Tibial nerve (tissue), 4 donors: Measurements from ENCODE around the gene CCNY.

Experiments
- EP300 ChIP-seq, 2 donors: sonication (generic); formaldehyde crosslinking; IDR thresholded peaks; one replicate each; pipeline ENCODE4 v1.6.1; 2017; ENCODE audit warnings: antibody characterized with exemption in 2 of 2, mild to moderate bottlenecking in 1 of 2
- POLR2A ChIP-seq, 2 donors: fragments of 450-650 bp; IDR thresholded peaks; one replicate each; pipeline ENCODE4 v1.6.1; 2017; ENCODE audit warnings: antibody characterized with exemption in 2 of 2, mild to moderate bottlenecking in 2 of 2, moderate library complexity in 2 of 2
- TF ChIP-seq, protein P1 (sequence below), 5 experiments: fragments of 200-600 bp in 3 of 5; fragments of 450-650 bp in 2 of 5; sonication (generic) in 3 of 5; IDR thresholded peaks; one replicate each; pipeline ENCODE4 v1.5.1; 2016 to 2019; ENCODE audit warnings: antibody characterized with exemption in 5 of 5, mild to moderate bottlenecking in 3 of 5, moderate library complexity in 2 of 5

GRCh38 chr10:35347899-35348608 lies 11.7 kb downstream of the CCNY start:
- TF ChIP-seq, protein P1, sequence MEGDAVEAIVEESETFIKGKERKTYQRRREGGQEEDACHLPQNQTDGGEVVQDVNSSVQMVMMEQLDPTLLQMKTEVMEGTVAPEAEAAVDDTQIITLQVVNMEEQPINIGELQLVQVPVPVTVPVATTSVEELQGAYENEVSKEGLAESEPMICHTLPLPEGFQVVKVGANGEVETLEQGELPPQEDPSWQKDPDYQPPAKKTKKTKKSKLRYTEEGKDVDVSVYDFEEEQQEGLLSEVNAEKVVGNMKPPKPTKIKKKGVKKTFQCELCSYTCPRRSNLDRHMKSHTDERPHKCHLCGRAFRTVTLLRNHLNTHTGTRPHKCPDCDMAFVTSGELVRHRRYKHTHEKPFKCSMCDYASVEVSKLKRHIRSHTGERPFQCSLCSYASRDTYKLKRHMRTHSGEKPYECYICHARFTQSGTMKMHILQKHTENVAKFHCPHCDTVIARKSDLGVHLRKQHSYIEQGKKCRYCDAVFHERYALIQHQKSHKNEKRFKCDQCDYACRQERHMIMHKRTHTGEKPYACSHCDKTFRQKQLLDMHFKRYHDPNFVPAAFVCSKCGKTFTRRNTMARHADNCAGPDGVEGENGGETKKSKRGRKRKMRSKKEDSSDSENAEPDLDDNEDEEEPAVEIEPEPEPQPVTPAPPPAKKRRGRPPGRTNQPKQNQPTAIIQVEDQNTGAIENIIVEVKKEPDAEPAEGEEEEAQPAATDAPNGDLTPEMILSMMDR (IDR thresholded peaks at IDR 0.05): no peak
- TF ChIP-seq POLR2A (IDR thresholded peaks at IDR 0.05): no peak
- TF ChIP-seq EP300 (IDR thresholded peaks at IDR 0.05): no peak
